ENCODE measurements around the gene ST8SIA4. TPM values are rescaled to one million over a fixed set of nuclear protein-coding genes. Genes with fewer than 3 reads are reported as not detected.

Gene ST8SIA4
- total RNA-seq, 4 donors from 2014 or later = 0.93 to 4.5 (median 1.3) TPM

GRCh38 chr5:100905259-100905914 is 2.3 kb upstream of the ST8SIA4 start:
- in situ Hi-C loops (cut with MboI; ENCODE audit: low sequenced_read_pairs in 4 of 4) (no loop called here), intact Hi-C loops (cut with DNase I; ENCODE audit: low total_unique reads) (no loop called here)
- no peak for ATAC-seq
- Histone ChIP-seq H3K9me3 (no peaks in the 10 kb centered on the region), H3K4me3 (no peak overlapping the region), H3K4me1 (peaks cover 0 to 5% of the 10 kb centered on the region in 2 donors), H3K27ac (no peak overlapping the region), H3K27me3 (peaks cover 6 to 32% (median 16%) of the 10 kb centered on the region in 3 donors), H3K36me3 (no peaks in the 10 kb centered on the region)
- TF ChIP-seq CTCF (IDR thresholded peaks at IDR 0.05 in 4 of 5, conservative IDR thresholded peaks at IDR 0.05 in 1 of 5) = no peak
- no peak for TF ChIP-seq POLR2A (IDR thresholded peaks at IDR 0.05)
- no peak for DNase-seq

- H3K36me3 ChIP-seq = no peaks in the 10 kb centered on the region
- peaks cover 4 to 5% of the 10 kb centered on the region in 2 donors for H3K4me1 ChIP-seq
- H3K9me3 ChIP-seq = no peaks in the 10 kb centered on the region
- intact Hi-C loops (cut with DNase I; ENCODE audit: low total_unique reads) = no loop called here
- in situ Hi-C loops (cut with MboI; ENCODE audit: low sequenced_read_pairs in 4 of 4) = no loop called here
- DNase-seq (no peak), ATAC-seq (no peak)
- H3K27ac ChIP-seq = peak overlapping the region in 3 of 4 donors; percentile 29 to 62 (median 58)
- peaks cover 6 to 32% (median 16%) of the 10 kb centered on the region in 3 donors for H3K27me3 ChIP-seq
- TF ChIP-seq CTCF (IDR thresholded peaks at IDR 0.05 in 4 of 5, conservative IDR thresholded peaks at IDR 0.05 in 1 of 5) (no peak), POLR2A (IDR thresholded peaks at IDR 0.05) (no peak)
- H3K4me3 ChIP-seq = peak overlapping the region; percentile 54 to 61 (median 58)
These were observed 1.3 kb upstream of the ST8SIA4 start for GRCh38 chr5:100904259-100904861.

GRCh38 chr5:100902440-100903038 is 543 bp downstream of the ST8SIA4 start:
- peaks cover 6 to 32% (median 16%) of the 10 kb centered on the region in 3 donors for H3K27me3 ChIP-seq
- no peaks in the 10 kb centered on the region for H3K9me3 ChIP-seq
- DNase-seq = no peak
- no peaks in the 10 kb centered on the region for H3K36me3 ChIP-seq
- H3K27ac ChIP-seq = peak overlapping the region; percentile 60 to 73 (median 63)
- ATAC-seq = no peak
- intact Hi-C loops (cut with DNase I; ENCODE audit: low total_unique reads) (no loop called here), in situ Hi-C loops (cut with MboI; ENCODE audit: low sequenced_read_pairs in 4 of 4) (no loop called here)
- peak overlapping the region; percentile 54 to 61 (median 58) for H3K4me3 ChIP-seq
- peaks cover 4 to 5% of the 10 kb centered on the region in 2 donors for H3K4me1 ChIP-seq
- TF ChIP-seq POLR2A (IDR thresholded peaks at IDR 0.05) (no peak), CTCF (IDR thresholded peaks at IDR 0.05 in 4 of 5, conservative IDR thresholded peaks at IDR 0.05 in 1 of 5) (no peak)

GRCh38 chr5:100901821-100902341 is 1.2 kb downstream of the ST8SIA4 start:
- DNase-seq = peak in 1 of 2 donors; percentile 22
- H3K27ac ChIP-seq = peak overlapping the region; percentile 60 to 73 (median 63)
- TF ChIP-seq POLR2A (IDR thresholded peaks at IDR 0.05) (no peak), CTCF (IDR thresholded peaks at IDR 0.05 in 4 of 5, conservative IDR thresholded peaks at IDR 0.05 in 1 of 5) (no peak)
- H3K36me3 ChIP-seq = no peaks in the 10 kb centered on the region
- H3K9me3 ChIP-seq = no peaks in the 10 kb centered on the region
- intact Hi-C loops (cut with DNase I; ENCODE audit: low total_unique reads) = no loop called here
- H3K4me3 ChIP-seq = peak overlapping the region; percentile 54 to 61 (median 58)
- peaks cover 4 to 5% of the 10 kb centered on the region in 2 donors for H3K4me1 ChIP-seq
- in situ Hi-C loops (cut with MboI; ENCODE audit: low sequenced_read_pairs in 4 of 4) = no loop called here
- H3K27me3 ChIP-seq = peaks cover 6 to 32% (median 16%) of the 10 kb centered on the region in 3 donors
- ATAC-seq = peak; percentile 34 to 37

Measured in gastrocnemius medialis (tissue), 4 donors.